Gastrocnemius medialis (tissue), 4 donors: ENCODE measurements around the gene TAOK1.

Experiments used
- POLR2A ChIP-seq, 2 donors: fragments of 450-650 bp; IDR thresholded peaks; one replicate each; pipeline ENCODE4 v1.6.1; 2017; ENCODE audit warnings: antibody characterized with exemption in 2 of 2, mild to moderate bottlenecking in 2 of 2, moderate library complexity in 2 of 2
- TF ChIP-seq, protein P1 (sequence below), 5 experiments: fragments of 450-650 bp in 3 of 5; fragments of 200-600 bp in 2 of 5; sonication (generic) in 2 of 5; IDR thresholded peaks in 4 of 5; conservative IDR thresholded peaks in 1 of 5; 1 replicate in 4 of 5; 2 replicates in 1 of 5; pipeline ENCODE4 v1.5.1; 2016 to 2019; ENCODE audit warnings: antibody characterized with exemption in 5 of 5, mild to moderate bottlenecking in 3 of 5, moderate library complexity in 3 of 5

DNA sequence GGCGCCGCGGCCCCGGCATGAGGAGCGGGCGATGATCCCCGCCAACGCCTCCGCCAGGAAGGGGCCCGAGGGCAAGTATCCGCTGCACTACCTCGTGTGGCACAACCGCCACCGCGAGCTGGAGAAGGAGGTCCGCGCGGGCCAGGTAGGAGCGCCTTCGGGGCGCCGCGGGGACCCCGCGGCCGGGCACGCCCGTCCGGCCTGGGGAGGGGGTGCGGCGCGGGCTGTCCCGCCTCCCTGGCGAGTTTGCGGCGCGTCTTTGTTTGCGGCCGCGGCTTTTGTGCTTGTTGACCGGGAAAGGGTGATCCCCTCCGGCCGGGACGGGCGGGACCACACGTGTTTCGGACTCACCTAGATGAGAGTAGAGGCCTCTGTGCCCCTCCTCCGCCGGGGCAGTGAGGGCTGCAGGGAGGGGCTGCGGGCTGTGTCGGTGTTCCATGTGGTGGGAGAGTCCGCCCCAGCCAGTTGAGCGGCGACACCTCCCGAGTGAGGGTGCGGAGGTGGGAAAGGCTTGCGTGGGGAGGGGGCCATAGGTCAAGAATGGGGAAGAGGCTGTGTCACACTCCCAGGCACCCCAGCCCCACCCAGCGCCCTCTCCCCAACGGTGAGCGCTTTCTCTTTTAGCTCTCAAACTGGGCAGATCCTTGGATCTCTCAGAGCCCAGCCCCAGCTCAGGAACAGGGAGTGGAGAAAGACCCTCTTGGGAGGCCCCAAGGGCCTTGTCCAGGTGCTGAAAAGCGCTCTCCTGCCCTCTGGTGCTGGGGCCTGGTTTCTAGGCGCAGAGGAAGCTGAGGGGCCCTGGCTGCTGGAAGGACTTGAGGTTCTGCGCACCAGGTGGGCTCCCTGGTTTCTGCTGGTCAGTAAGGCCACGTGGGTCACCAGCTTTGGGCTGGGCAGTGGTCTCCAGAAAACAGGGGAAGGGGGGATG is 203.7 kb downstream of the TAOK1 start:
- no peak for TF ChIP-seq POLR2A (IDR thresholded peaks at IDR 0.05)
- TF ChIP-seq, protein P1, sequence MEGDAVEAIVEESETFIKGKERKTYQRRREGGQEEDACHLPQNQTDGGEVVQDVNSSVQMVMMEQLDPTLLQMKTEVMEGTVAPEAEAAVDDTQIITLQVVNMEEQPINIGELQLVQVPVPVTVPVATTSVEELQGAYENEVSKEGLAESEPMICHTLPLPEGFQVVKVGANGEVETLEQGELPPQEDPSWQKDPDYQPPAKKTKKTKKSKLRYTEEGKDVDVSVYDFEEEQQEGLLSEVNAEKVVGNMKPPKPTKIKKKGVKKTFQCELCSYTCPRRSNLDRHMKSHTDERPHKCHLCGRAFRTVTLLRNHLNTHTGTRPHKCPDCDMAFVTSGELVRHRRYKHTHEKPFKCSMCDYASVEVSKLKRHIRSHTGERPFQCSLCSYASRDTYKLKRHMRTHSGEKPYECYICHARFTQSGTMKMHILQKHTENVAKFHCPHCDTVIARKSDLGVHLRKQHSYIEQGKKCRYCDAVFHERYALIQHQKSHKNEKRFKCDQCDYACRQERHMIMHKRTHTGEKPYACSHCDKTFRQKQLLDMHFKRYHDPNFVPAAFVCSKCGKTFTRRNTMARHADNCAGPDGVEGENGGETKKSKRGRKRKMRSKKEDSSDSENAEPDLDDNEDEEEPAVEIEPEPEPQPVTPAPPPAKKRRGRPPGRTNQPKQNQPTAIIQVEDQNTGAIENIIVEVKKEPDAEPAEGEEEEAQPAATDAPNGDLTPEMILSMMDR (IDR thresholded peaks at IDR 0.05 in 4 of 5, conservative IDR thresholded peaks at IDR 0.05 in 1 of 5), result peak in 2 of 5 experiments; percentile 17 to 21
